Fibroblast of pulmonary artery (primary cell): ENCODE results near the gene CT47C1.
"Not testable (repeated sequence)": the region's sequence is repeated elsewhere in the genome, so short reads cannot be mapped to it uniquely, and the experiment has no call there.

Experiments used
- DNase-seq: peaks from one replicate; pipeline ENCODE4 v3.0.0-alpha.2; 2010; ENCODE audit warnings: low read depth
- H3K4me3 ChIP-seq: replicated peaks from 2 replicates; pipeline ENCODE4 v1.5.1; 2011; ENCODE audit warnings: low read depth, mild to moderate bottlenecking, control low read depth, low read length, moderate library complexity
- CTCF ChIP-seq: IDR thresholded peaks from 2 replicates; pipeline ENCODE4 v1.5.1; 2011; ENCODE audit warnings: mild to moderate bottlenecking, control low read depth, low read length, inconsistent platforms; ENCODE audit errors: missing control alignments

Gene CT47C1

GRCh38 chrX:119072744-119073143, at the start of gene CT47C1:
CT47C1 (plus strand) TSS chrX:119072993; CDS start chrX:119073226, 233 bp downstream.
- no peak for TF ChIP-seq CTCF
- DNase-seq = no peak
- no peak within 1 kb of the TSS for H3K4me3 ChIP-seq

GRCh38 chrX:119025900-119026299, 46.9 kb upstream of the CT47C1 start:
- no peak for TF ChIP-seq CTCF
- H3K4me3 ChIP-seq = no peak overlapping the region
- DNase-seq = no peak

- not testable (repeated sequence) for DNase-seq, H3K4me3 ChIP-seq
Observed at GRCh38 chrX:119026344-119026743, 46.4 kb upstream of the CT47C1 start.

- H3K4me3 ChIP-seq, DNase-seq: not testable (repeated sequence)
Observed at GRCh38 chrX:119027960-119028732, 44.6 kb upstream of the CT47C1 start.

GRCh38 chrX:119028733-119029330, 44.0 kb upstream of the CT47C1 start:
- no peak overlapping the region for H3K4me3 ChIP-seq
- no peak for TF ChIP-seq CTCF
- DNase-seq = peak; percentile 22

- DNase-seq, H3K4me3 ChIP-seq: not testable (repeated sequence)
Observed at GRCh38 chrX:119029656-119030055, 43.1 kb upstream of the CT47C1 start.

- H3K4me3 ChIP-seq = no peak overlapping the region
- no peak for DNase-seq
- TF ChIP-seq CTCF = no peak
Observed at GRCh38 chrX:119030990-119031389, 41.8 kb upstream of the CT47C1 start.

GRCh38 chrX:119036107-119037029, 36.4 kb upstream of the CT47C1 start:
- no peak for DNase-seq
- no peak for TF ChIP-seq CTCF
- H3K4me3 ChIP-seq = no peak overlapping the region
